HTR-8/SVneo (cell line): ENCODE data around the gene RASA4.
"Not testable (repeated sequence)": the region's sequence is repeated elsewhere in the genome, so short reads cannot be mapped to it uniquely, and the experiment has no call there.

Source experiments
- DNase-seq: peaks from one replicate; pipeline ENCODE4 v3.0.0; 2011; ENCODE audit warnings: low spot score, mixed read lengths; ENCODE audit not compliant: insufficient read length
- FAIRE-seq: peaks from 2 replicates; lab custom pipeline; 2011; peaks lifted over from hg19 to GRCh38; lab: Jason Lieb, UNC

RASA4 gene

DNA sequence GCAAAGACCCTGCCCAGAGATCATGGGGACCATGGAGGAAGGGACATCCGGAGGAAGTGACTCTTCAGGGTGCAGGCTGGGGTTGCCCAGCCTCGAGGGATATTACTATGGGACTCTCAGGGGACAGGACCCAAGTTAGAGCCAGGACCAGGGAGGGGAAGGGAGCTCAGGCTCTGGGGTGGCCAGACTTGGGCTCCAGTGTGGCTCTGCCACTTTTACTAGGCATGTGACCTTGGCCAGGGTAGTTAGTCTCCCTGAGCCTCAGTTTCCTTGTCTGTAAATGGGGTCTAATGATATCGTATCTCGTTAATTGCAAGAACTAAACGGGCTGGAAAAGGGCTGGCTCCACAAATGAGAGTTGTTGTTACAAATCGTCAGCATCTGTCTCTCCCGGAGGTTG, 6.1 kb downstream of the RASA4 start:
- DNase-seq, FAIRE-seq: not testable (repeated sequence)

DNA sequence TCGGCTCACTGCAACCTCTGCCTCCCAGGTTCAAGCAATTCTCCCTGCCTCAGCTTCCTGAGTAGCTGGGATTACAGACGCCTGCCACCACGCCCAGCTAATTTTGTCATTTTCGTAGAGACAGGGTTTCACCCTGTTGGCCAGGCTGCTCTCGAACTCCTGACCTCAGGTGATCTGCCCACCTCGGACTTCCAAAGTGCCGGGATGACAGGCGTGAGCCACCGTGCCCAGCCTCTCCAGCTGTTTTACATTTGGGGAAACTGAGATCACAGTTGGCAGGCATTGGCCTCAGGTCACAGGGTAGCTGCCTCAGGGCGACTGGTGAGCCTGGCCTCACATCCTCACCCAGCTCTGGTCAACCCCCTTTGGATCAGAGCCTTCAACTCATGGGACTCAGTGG, 6.8 kb downstream of the RASA4 start:
- not testable (repeated sequence) for FAIRE-seq, DNase-seq

DNA sequence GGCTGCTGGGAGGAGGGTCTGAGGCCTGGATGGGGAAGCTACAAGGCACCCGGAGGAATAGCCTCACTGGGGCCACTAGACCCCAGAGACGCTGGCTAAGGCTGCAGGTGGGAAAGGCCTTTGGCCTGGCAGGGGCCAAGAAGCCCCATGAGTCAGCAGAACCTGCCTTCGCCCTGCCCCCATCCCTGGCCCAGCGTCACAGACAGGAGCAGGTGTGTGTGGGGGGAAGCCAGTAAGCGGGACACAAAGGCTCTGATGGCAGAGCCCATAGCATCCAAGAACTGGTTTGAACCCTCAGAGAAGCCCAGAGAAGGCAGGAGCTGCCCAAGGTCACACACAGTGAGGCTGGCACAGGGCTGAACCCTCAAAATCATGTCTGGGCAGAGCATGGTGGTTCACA, 9.7 kb downstream of the RASA4 start:
- not testable (repeated sequence) for DNase-seq, FAIRE-seq

DNA sequence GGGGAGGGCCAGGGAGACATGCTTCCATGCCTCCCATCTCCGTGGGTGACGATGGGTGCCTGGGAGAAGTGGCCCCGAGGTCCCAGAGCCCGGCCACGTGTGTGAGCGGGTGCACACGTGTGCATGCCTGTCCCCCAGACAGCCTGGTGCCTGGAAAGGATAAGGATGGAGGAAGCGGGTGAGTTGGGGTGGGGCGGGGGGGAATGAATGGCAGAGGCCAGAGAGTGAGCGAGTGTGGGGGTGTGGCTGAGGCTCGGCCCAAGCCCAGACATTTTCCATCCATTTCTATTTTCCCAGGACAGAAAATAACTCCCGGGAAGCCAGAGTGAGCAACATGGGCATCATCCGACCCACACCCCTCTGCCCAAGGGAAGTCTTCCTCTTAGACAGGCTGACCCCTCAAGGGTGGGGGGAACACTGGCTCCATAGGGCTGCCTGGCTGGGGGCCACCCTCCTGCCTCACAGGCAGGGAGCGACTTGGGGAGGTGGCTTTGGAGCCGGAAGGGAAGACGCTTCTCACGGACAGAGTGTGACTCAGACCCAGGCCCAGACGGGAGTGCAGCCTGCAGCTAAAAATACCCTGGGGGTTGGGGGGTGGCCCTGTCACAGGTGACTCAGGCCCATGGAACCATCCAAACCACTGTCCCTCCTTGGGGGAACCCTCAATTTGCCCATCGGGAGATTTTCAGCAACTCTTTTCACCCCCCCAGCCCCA, 12.0 kb downstream of the RASA4 start:
- FAIRE-seq, DNase-seq: not testable (repeated sequence)

DNA sequence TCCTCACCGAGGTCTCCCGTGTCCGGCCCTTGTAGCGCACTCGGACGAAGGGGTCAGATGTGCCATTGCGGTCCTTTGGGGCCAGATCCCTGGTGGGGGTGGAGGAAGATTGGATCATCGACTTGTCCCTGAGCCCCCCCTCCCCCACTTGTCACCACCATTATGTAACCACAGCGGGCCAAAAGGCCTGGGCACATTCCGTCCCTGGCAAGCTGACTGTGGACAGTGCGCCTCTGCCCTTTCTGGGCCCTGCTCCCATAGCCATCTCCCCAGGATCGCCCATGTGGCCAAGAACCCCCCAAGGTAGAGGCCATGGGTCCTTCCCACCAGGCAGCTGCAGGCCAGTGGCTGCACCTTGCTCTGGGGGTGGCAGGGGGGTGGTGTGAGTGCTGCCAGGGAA, 14.2 kb downstream of the RASA4 start:
- not testable (repeated sequence) for DNase-seq, FAIRE-seq

DNA sequence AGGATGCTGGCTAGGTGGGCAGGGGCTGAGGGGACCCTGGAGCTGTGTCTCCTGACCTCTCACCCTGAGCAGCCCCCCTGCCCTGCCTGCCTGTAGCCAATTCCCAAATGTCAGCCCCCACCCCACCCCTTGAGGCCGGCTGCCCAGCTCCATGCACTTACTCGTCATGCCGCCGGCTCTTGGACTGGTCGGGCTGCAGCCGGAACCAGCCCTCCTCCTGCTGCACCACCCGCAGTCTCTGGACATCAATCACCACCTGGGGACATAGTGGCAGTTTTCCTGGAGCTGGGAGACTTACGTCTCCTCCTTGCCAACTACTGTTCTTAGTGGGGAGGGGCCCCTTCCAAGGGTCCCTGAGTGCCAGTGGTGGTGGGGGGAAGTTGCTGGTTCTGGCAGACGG, 16.9 kb downstream of the RASA4 start:
- FAIRE-seq, DNase-seq: not testable (repeated sequence)

DNA sequence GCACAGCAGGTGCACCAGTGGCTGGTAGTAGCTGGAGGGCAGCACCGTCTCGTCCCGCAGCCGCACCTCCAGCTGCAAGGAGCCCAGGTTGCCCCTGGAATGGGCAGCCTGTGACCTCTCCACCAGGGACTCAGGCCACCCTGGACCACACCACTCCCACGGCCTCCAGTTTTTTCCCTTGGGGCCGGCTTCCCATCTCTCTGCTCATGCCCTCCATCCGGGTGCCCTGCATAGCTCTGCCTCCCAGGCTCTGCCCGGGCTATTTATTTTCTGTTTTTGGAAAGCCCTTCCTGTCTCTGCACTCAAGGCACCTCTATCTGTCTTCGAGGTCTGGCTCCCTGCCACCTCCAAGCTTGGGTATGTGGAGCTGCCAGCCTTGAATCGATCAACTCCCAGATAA, 20.5 kb downstream of the RASA4 start:
- not testable (repeated sequence) for FAIRE-seq, DNase-seq

DNA sequence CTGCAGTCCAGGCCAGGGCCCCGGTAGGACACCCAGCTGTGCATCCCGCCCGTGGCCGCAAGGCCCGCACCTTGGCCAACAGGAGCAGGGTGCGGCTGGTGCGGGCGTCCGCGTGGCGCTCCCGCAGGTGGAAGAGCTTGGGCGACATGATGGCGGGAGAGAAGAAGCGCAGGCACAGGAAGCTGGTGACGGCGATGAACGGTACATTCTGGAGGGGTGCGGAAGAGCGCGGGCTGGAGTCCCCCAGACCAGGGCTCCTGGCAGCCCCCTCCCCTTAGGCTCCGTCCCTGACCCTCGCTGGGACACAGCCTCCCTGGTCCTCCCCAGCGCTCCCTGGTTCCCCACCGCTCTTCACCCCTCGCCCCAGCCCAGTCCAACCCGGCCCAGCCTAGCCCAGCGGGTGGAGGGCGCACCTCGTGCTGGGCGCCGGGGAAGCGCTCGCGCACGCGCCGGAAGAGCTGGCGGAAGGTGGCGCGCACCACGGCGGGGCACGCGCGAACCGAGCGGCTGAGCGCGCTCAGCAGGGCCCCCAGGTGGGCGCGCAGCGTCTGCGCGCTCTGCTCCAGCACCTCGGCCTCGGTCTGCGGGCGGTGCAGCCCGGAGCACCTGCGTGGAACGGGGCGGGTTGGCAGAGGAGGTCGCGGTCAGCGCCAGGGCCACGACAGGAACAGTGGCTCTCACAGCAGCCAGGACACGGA, 22.8 kb downstream of the RASA4 start:
- not testable (repeated sequence) for FAIRE-seq, DNase-seq

DNA sequence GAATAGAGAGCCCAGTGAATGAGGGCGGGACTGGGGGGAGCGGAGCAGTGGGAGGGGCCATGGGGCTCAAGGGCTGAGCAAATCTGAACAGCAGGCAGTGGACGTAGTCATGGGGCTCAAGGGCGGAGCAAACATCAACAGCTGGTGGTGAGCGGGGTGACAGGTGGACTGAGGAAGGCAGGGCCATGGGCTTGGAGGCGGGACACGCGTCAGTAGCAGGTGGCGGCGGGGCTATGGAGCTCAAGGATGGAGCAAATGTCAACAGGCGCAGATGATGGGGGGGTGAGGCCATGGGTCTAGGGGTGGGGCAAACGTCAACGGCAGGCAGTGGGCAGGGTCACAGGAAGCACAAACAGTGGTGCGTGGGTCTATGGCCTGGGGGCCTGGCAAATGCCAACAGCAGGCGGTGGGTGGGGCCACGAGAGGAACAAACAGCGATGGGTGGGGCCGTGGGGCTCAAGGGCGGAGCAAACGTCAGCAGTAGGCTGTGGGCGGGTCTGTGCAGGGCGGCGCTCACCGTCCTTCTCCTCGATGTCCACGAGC, 24.0 kb downstream of the RASA4 start:
- not testable (repeated sequence) for FAIRE-seq, DNase-seq

DNA sequence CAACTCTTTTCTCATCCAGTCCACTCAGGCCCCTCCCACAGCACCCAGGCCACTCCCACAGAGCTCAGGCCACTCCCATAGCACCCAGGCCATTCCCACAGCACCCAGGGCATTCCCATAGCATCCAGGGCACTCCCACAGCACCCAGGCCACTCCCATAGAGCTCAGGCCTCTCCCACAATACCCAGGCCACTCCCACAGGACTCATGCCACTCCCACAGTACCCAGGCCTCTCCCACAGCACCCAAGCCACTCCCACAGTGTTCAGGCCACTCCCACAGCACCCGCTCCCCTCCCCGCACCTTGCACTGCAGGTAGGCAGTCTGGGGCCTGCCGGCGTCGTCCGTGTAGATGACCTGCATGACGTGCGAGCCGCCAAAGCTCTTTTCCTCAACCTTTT, 26.7 kb downstream of the RASA4 start:
- DNase-seq, FAIRE-seq: not testable (repeated sequence)

DNA sequence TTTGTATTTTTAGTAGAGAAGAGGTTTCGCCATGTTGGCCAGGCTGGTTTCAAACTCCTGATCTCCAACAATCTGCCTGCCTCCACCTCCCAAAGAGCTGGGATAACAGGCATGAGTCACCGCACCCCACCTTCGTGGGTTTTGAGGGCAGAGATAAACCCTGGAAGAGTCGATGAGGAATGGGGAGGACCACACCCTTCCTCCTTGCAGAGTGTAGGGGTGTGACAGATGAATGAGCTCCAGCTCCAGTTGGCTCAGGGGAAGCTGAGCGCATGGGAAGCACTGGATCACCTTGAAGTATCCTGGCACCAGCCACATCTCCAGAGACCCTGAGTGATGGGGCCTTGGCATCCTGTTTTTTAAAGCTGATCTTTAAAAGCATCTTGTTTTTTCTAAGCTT, 33.1 kb downstream of the RASA4 start:
- FAIRE-seq, DNase-seq: not testable (repeated sequence)

DNA sequence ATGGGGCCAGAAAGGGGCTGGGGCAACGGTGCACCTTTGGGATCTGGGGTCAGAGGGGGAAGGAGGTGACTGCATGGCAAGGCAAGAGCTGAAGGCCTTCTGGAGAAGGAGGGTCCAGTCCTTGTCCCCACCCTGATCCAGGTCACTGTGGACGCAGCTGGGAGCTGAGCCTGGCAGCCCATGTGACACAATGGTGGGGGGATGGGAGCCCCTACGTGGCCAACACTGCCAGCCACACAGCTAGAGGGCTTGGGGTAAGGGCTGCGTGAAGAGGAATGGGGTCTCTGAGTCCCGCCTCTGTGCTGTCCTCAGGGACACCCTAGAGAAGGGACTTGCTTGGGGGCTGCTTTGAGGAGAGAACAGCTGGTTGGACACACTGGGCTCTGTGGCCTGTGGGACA, 34.8 kb downstream of the RASA4 start:
- not testable (repeated sequence) for DNase-seq

DNA sequence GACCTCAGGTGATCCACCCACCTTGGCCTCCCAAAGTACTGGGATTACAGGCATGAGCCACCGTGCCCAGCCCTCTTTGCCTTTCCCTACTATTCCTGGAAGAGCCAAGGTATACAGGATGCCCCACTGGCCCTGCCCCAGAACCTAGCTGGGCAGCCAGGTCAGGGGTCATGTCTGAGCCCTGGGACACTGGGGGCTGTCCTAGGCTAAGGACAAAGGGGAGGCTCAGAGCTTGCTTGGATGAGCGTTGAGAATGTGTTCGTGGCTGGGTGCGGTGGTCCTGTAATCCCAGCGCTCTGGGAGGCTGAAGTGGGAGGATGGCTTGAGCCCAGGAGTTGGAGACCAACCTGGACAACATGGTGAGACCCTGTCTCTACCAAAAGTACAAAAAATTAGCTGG, 38.1 kb downstream of the RASA4 start:
- FAIRE-seq, DNase-seq: not testable (repeated sequence)

More for the DNA sequence above, 34.8 kb downstream of the RASA4 start:
- not testable (repeated sequence) for FAIRE-seq

DNA sequence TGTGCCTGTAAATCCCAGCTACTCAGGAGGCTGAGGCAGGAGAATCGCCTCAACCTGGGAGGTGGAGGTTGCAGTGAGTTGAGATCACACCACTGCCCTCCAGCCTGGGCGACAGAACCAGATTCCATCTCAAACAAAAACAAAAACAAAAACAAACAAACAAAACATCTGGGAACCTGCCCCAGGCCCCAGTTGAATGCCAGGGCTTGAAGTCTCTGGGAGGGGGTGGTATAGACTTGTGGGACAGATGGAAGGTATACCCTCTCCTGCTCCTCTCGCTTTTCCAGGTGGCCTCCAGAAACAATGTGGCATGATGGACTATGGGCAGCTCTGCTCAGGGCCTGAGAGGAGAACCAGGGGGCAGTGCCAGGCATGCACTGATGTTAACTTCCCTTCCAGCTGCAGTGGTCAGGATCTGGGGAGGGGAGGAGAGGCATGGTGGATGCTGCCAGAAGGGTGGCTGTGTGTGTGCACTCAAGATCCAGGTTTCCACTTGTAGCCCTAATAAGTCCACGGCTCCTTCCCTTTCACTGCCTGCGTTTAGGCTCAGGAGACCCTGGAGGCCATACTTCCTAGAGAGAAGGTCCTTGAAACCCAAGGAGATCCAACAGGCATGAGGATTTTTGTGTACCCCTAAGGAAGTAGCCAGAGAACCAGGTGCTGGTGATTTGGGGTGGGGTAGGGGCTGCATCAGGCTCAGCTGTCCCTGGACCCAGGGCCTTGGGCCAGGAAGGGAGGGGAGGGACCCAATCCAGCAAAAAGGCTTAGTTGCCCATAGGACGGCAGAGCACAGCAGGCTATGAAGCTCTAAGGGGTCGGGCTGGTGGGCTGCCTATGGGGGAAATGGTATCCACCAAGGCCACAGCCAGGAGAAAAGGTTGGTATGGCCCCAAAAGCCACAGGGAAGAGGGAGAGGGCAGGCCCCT, 39.0 kb downstream of the RASA4 start:
- not testable (repeated sequence) for FAIRE-seq, DNase-seq

DNA sequence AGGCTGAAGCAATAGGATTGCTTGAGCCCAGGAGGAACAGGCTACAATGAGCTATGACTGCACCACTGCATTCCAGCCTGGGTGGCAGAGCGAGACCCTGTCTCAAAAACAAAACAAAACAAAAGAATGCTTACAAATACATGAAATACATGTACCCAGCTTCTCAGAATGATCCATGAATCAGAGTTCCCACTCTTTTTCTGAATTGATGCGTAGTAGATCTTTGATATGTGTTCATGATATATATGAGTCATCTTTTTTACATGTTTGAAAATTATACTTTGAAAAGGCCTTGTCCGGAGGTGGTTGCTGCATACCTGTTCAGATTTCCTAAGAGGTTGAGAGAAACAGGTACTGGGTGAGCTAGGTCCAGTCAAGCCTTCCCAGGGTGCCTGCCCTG, 40.2 kb downstream of the RASA4 start:
- not testable (repeated sequence) for DNase-seq, FAIRE-seq

DNA sequence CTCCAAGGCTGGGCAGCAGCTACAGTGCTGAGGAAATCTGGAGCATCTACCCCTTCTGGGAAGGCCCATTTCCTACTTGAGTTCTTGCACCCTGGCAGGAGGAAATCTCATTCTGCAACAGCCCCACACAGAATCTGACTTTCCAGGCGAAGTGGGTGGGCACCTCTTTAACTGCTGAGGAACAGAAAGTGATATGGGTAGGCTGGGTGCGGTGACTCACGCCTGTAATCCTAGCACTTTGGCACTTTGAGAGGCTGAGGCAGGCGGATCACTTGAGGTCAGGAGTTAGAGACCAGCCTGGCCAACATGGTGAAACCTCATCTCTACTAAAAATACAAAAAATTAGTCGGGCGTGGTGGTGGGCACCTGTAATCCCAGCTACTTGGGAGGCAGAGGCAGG, 41.9 kb downstream of the RASA4 start:
- not testable (repeated sequence) for FAIRE-seq

DNA sequence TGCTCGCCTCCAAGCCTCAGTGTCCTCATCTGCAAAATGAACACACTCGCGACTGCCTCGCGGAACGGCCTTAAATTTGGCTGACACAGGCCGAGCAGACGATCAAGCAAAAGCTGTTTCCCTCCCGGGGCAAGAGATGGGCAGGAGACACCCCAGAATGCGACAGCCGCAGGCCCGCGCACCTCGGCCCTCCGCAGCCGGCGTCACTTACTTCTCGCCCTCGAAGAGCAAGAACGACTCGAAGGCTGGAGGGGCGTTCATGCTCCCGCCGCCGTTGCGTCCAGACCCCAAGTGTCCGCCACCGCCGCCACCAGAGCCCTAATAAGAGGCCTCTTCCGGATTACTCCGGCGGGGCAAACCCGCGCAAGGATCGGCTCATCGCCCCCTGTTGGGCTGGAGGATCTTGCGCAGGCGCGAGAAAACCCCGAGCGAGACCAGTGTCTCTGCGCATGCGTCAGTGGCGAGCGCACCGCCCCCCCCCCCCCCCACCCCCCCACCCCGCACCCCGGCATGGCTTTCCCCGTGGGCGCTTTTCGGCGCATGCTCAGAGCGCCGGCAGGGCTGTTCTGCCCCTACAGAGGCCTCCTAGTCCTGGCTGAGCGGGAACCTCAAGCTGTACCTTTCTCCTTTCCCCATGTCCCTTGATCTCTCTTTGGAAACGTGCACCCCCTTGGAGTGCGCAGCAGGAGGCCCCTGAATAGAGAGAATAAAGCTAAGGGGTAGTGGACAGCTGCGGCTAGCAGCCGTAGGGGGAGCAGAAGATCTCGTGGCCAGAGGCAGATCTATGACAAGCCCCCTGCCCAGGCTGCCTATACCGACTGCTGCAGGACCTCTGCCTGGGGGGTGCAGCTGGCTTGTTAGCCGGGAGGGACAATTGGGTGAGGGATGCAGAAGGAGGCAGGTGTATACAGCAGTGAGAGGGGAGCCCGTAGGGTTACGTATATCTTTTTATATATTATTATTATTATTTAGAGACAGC, 44.0 kb downstream of the RASA4 start, which contains the start of gene POLR2J3:
POLR2J3 (minus strand) TSS at position 323 of the 979 bp plus-strand sequence; CDS start at position 261, 62 bp downstream.
- not testable (repeated sequence) for DNase-seq, FAIRE-seq

More for the DNA sequence above, 41.9 kb downstream of the RASA4 start:
- DNase-seq: not testable (repeated sequence)

DNA sequence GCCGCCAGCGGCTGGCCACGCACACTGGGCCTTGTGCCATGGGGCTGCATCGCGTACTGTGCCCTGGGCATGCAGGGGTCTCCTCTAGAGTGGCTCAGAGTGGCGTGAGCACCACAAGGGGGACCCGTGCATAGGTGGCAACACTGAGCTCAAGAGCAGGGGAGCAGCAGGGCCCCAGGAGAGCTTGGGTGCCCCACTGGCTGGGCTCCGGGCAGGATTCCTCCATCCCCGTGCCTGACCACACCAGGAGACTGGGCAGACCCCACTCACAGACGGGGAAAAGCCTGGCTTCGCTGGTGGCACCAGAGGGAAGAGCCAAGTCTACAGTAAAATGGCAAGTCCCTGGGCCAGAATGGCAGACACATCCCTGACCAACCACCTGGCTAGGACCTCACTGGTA, 47.9 kb downstream of the RASA4 start:
- FAIRE-seq, DNase-seq: not testable (repeated sequence)
